Amygdala (tissue), 56 donors: ENCODE data around the gene PICK1.

Source experiments
- DNase-seq, 56 donors: peaks; one replicate each; lab custom pipeline; 2025; lab: John Stamatoyannopoulos, UW

PICK1 gene

GRCh38 chr22:38043151-38044039 lies 13.8 kb upstream of the PICK1 start:
- DNase-seq = no peak

- peak in 2 of 56 donors; percentile 32 to 37 for DNase-seq
Measured at GRCh38 chr22:38046070-38046748, 11.0 kb upstream of the PICK1 start.

- DNase-seq = peak in 52 of 56 donors; percentile 16 to 89 (median 74)
Measured at GRCh38 chr22:38049812-38050619, 7.2 kb upstream of the PICK1 start.

- DNase-seq = no peak
Measured at GRCh38 chr22:38050720-38051119, 6.5 kb upstream of the PICK1 start.

- no peak for DNase-seq
Measured at GRCh38 chr22:38051261-38051660, 5.9 kb upstream of the PICK1 start.

- DNase-seq = peak in 54 of 56 donors; percentile 32 to 90 (median 72)
Measured at GRCh38 chr22:38051900-38052862, 5.0 kb upstream of the PICK1 start.

- peak in 27 of 56 donors; percentile 16 to 76 (median 51) for DNase-seq
Measured at GRCh38 chr22:38062791-38063190, 5.6 kb downstream of the PICK1 start.

GRCh38 chr22:38065539-38065938 lies 8.3 kb downstream of the PICK1 start:
- no peak for DNase-seq

- DNase-seq = no peak
Measured at GRCh38 chr22:38066381-38067027, 9.3 kb downstream of the PICK1 start.

GRCh38 chr22:38067028-38067415 lies 9.8 kb downstream of the PICK1 start:
- DNase-seq = peak in 1 of 56 donors; percentile 22

GRCh38 chr22:38067761-38068360 lies 10.7 kb downstream of the PICK1 start:
- no peak for DNase-seq

GRCh38 chr22:38068641-38069371 lies 11.6 kb downstream of the PICK1 start:
- DNase-seq = no peak

- peak in 52 of 56 donors; percentile 31 to 91 (median 72) for DNase-seq
Measured at GRCh38 chr22:38069372-38070249, 12.4 kb downstream of the PICK1 start.

GRCh38 chr22:38070250-38070921 lies 13.2 kb downstream of the PICK1 start:
- DNase-seq = no peak

- no peak for DNase-seq
Measured at GRCh38 chr22:38071421-38072321, 14.5 kb downstream of the PICK1 start.
